ENCODE measurements around the gene SCNN1B.
"Not testable (repeated sequence)": the region's sequence is repeated elsewhere in the genome, so short reads cannot be mapped to it uniquely, and the experiment has no call there.

DNA sequence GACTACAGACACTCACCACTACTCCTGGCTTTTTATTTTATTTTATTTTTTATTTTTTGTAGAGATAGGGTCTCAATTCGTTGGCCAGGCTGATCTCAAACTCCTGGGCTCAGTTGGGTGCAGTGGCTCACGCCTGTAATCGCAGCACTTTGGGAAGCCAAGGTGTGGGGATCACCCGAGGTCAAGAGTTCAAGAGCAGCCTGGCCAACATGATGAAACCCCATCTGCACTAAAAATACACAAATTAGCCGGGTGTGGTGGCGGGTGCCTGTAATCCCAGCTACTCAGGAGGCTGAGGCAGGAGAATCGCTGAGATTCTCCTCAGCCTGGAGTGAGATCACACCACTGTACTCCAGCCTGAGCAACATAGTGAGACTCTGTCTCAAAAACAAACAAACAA, 64.2 kb downstream of the SCNN1B start:
- TF ChIP-seq KLF10 (tag by site-specific recombination; IDR thresholded peaks at IDR 0.05); BCL11A (tag by site-specific recombination; IDR thresholded peaks at IDR 0.05; ENCODE audit: low read depth); ZXDB (tag by site-specific recombination; IDR thresholded peaks at IDR 0.05); CTCF (tag by site-specific recombination; IDR thresholded peaks at IDR 0.05); ZNF549 (tag by site-specific recombination; IDR thresholded peaks at IDR 0.05); ZNF398 (tag by site-specific recombination; IDR thresholded peaks at IDR 0.05); GLIS2 (tag by site-specific recombination; IDR thresholded peaks at IDR 0.05); ZNF792 (tag by site-specific recombination; IDR thresholded peaks at IDR 0.05); ZNF776 (tag by site-specific recombination; IDR thresholded peaks at IDR 0.05; ENCODE audit: borderline replicate concordance): not testable (repeated sequence)
- TF ChIP-seq, protein P1, sequence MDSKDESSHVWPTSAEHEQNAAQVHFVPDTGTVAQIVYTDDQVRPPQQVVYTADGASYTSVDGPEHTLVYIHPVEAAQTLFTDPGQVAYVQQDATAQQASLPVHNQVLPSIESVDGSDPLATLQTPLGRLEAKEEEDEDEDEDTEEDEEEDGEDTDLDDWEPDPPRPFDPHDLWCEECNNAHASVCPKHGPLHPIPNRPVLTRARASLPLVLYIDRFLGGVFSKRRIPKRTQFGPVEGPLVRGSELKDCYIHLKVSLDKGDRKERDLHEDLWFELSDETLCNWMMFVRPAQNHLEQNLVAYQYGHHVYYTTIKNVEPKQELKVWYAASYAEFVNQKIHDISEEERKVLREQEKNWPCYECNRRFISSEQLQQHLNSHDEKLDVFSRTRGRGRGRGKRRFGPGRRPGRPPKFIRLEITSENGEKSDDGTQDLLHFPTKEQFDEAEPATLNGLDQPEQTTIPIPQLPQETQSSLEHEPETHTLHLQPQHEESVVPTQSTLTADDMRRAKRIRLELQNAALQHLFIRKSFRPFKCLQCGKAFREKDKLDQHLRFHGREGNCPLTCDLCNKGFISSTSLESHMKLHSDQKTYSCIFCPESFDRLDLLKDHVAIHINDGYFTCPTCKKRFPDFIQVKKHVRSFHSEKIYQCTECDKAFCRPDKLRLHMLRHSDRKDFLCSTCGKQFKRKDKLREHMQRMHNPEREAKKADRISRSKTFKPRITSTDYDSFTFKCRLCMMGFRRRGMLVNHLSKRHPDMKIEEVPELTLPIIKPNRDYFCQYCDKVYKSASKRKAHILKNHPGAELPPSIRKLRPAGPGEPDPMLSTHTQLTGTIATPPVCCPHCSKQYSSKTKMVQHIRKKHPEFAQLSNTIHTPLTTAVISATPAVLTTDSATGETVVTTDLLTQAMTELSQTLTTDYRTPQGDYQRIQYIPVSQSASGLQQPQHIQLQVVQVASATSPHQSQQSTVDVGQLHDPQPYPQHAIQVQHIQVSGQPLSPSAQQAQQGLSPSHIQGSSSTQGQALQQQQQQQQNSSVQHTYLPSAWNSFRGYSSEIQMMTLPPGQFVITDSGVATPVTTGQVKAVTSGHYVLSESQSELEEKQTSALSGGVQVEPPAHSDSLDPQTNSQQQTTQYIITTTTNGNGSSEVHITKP (tag by site-specific recombination; IDR thresholded peaks at IDR 0.05): not testable (repeated sequence)

Measured in HEK293 (cell line).